GM12878 (cell line): ENCODE measurements around the gene RARA. TPM values are rescaled to one million over a fixed set of nuclear protein-coding genes. Genes with fewer than 3 reads are reported as not detected.

ENCODE experiments used
- ATF2 ChIP-seq: IDR thresholded peaks from 2 replicates; pipeline ENCODE4 v1.6.1; 2012; ENCODE audit warnings: low read length, inconsistent platforms
- SRF ChIP-seq, 2 experiments: IDR thresholded peaks; 2 replicates each; pipeline ENCODE4 v1.6.1; 2011; ENCODE audit warnings: low read depth in 2 of 2, low read length in 2 of 2, mild to moderate bottlenecking in 1 of 2, moderate library complexity in 1 of 2
- polyA plus RNA-seq, 11 experiments: library from polyadenylated mRNA; depleted of rRNA in 4 of 11; unstranded in 6 of 11; stranded (reverse) in 5 of 11; fragments of >200 nt; fragmentation: Nextera tagmentation in 4 of 11; fragmentation: Illumina TruSeq in 1 of 11; extraction: Ambion mirVana in 4 of 11; extraction: Trizol in 1 of 11; gene quantifications; 1 replicate in 1 of 11; 2 replicates in 10 of 11; pipeline versions ENCODE4 v1.2.1 to v1.2.3, GENCODE V29; 2011 to 2016; ENCODE audit warnings: inconsistent platforms in 2 of 11, missing spikeins in 2 of 11, low read depth in 1 of 11
- total RNA-seq, 4 experiments: library from RNA; depleted of rRNA in 3 of 4; stranded (reverse); fragments of >200 nt in 3 of 4; fragmentation: Illumina TruSeq in 1 of 4; extraction: Trizol in 1 of 4; gene quantifications; 2 replicates each; pipeline versions ENCODE4 v1.2.1 to v1.2.3, GENCODE V29; 2013 to 2021
- TF ChIP-seq, protein P1 (sequence below): fragments of 450-650 bp; IDR thresholded peaks from 2 replicates; pipeline ENCODE4 v1.6.1; 2017; ENCODE audit warnings: mild to moderate bottlenecking, moderate library complexity

RARA gene
- total and polyA plus RNA-seq, 10 of the 15 experiments (the other 5 are each of a cell fraction or from before 2014, with no cell fraction given): 0.13 to 33.6 (median 13.6) TPM

DNA sequence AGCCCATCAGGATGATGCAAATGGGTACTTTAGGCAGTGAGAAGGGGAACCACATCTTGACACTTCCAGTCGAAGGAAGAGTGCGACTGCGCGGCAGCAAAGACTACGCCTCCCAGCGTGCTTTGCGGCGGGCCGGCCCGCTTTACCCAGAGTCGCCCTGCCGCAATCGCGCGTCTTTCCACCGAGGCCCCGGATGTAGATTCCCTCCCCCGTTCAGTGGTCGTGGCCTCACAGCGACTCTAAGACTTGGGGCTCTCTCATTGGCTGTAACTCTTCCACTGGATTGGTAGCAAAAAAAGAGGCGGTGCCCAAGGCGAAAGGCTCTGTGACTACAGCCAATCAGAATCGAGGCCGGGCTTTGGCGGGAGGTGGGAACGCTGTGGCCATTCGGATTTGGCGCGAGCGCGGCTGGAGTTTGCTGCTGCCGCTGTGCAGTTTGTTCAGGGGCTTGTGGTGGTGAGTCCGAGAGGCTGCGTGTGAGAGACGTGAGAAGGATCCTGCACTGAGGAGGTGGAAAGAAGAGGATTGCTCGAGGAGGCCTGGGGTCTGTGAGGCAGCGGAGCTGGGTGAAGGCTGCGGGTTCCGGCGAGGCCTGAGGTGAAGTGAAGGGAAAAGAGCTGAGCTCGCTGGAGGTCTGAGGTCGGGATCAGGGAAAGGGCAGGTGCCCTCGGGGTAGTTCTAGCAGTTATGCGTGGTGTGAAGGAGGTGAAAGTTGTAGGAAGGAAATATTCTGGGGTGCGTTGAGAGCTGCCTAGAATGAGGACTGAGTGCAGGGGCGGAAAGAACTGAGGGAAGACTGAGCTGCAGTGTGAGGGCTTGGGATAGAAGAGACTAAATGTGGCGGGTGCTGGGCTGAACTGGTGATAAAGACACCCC, 21.2 kb upstream of the RARA start, which contains the start of gene CDC6 (continued):
- TF ChIP-seq, protein P1, sequence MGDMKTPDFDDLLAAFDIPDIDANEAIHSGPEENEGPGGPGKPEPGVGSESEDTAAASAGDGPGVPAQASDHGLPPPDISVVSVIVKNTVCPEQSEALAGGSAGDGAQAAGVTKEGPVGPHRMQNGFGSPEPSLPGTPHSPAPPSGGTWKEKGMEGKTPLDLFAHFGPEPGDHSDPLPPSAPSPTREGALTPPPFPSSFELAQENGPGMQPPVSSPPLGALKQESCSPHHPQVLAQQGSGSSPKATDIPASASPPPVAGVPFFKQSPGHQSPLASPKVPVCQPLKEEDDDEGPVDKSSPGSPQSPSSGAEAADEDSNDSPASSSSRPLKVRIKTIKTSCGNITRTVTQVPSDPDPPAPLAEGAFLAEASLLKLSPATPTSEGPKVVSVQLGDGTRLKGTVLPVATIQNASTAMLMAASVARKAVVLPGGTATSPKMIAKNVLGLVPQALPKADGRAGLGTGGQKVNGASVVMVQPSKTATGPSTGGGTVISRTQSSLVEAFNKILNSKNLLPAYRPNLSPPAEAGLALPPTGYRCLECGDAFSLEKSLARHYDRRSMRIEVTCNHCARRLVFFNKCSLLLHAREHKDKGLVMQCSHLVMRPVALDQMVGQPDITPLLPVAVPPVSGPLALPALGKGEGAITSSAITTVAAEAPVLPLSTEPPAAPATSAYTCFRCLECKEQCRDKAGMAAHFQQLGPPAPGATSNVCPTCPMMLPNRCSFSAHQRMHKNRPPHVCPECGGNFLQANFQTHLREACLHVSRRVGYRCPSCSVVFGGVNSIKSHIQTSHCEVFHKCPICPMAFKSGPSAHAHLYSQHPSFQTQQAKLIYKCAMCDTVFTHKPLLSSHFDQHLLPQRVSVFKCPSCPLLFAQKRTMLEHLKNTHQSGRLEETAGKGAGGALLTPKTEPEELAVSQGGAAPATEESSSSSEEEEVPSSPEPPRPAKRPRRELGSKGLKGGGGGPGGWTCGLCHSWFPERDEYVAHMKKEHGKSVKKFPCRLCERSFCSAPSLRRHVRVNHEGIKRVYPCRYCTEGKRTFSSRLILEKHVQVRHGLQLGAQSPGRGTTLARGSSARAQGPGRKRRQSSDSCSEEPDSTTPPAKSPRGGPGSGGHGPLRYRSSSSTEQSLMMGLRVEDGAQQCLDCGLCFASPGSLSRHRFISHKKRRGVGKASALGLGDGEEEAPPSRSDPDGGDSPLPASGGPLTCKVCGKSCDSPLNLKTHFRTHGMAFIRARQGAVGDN: no peak
- TF ChIP-seq ATF2 (no peak), SRF (IDR thresholded peaks at IDR 0.05; ENCODE audit: low read depth in 2 of 2, low read length in 2 of 2) (no peak)
